IMR-90 (cell line): Measurements from ENCODE around the gene RGSL1. TPM values are rescaled to one million over a fixed set of nuclear protein-coding genes. Genes with fewer than 3 reads are reported as not detected.

Source experiments
- ATAC-seq: fragments of 200-7000 bp; cut with Tn5 transposase; 2 replicates; pipeline ENCODE4 v1.9.1; 2020; ENCODE audit warnings: low read depth, mild to moderate bottlenecking, moderate library complexity
- BruUV-seq: library from RNA; stranded (reverse); fragments of 400-500 nt; replicated peaks from 2 replicates; lab custom pipeline; 2021; lab: Mats Ljungman, UMichigan
- CTCF ChIA-PET: fragments of 300-600 bp; formaldehyde crosslinking; extraction: SDS; loops from one replicate; lab custom pipeline; 2021; ENCODE audit warnings: antibody characterized with exemption; lab: Yijun Ruan, JAX
- POLR2A ChIA-PET: fragments of 300-600 bp; sonication (Branson Sonifier 250); formaldehyde crosslinking; loops from one replicate; lab custom pipeline; 2022; ENCODE audit warnings: antibody characterized with exemption; ENCODE audit not compliant: unreplicated experiment; lab: Charles Lee
- DNase-seq: peaks from one replicate; pipeline ENCODE4 v3.0.0; 2013
- H2AFZ ChIP-seq: replicated peaks from 2 replicates; pipeline ENCODE3; 2013; ENCODE audit warnings: low read length, mild to moderate bottlenecking; ENCODE audit not compliant: poor library complexity
- H2AK5ac ChIP-seq: 2 replicates; pipeline ENCODE4 v1.6.1; 2013; ENCODE audit warnings: low read depth, low read length, inconsistent platforms
- H2AK9ac ChIP-seq: replicated peaks from 2 replicates; pipeline ENCODE3; 2013; ENCODE audit warnings: mild to moderate bottlenecking, low read depth, low read length, moderate library complexity; ENCODE audit not compliant: poor library complexity
- H2BK120ac ChIP-seq: 2 replicates; pipeline ENCODE4 v1.6.1; 2013; ENCODE audit warnings: low read depth, low read length, inconsistent platforms
- H2BK15ac ChIP-seq: 3 replicates; pipeline ENCODE4 v1.6.1; 2013; ENCODE audit warnings: low read depth, low read length, inconsistent platforms
- H2BK20ac ChIP-seq: 2 replicates; pipeline ENCODE4 v1.6.1; 2013; ENCODE audit warnings: low read depth, mild to moderate bottlenecking, inconsistent platforms, low read length, moderate library complexity
- H2BK5ac ChIP-seq: 2 replicates; pipeline ENCODE4 v1.6.1; 2013; ENCODE audit warnings: mild to moderate bottlenecking, low read depth, low read length, inconsistent platforms; ENCODE audit not compliant: poor library complexity, severe bottlenecking
- H3K14ac ChIP-seq: replicated peaks from 2 replicates; pipeline ENCODE4 v1.6.1; 2013; ENCODE audit warnings: low read depth, low read length, inconsistent platforms
- H3K18ac ChIP-seq: 2 replicates; pipeline ENCODE4 v1.6.1; 2013; ENCODE audit warnings: low read depth, low read length, control low read depth
- H3K23ac ChIP-seq: 2 replicates; pipeline ENCODE4 v1.6.1; 2013; ENCODE audit warnings: low read depth, low read length, inconsistent platforms
- H3K27ac ChIP-seq: 2 replicates; pipeline ENCODE4 v1.5.1; 2013; ENCODE audit warnings: mild to moderate bottlenecking, control low read depth, low read length; ENCODE audit not compliant: insufficient read depth
- H3K27me3 ChIP-seq: 2 replicates; pipeline ENCODE4 v1.6.1; 2013; ENCODE audit warnings: low read length; ENCODE audit not compliant: control insufficient read depth, insufficient read depth
- H3K36me3 ChIP-seq: 2 replicates; pipeline ENCODE4 v1.6.1; 2013; ENCODE audit warnings: low read length, mixed read lengths; ENCODE audit not compliant: control insufficient read depth, insufficient read depth
- H3K4ac ChIP-seq: 2 replicates; pipeline ENCODE4 v1.6.1; 2013; ENCODE audit warnings: low read depth, low read length, inconsistent platforms
- H3K4me1 ChIP-seq: 2 replicates; pipeline ENCODE4 v1.6.1; 2013; ENCODE audit warnings: low read length, mixed read lengths; ENCODE audit not compliant: control insufficient read depth, insufficient read depth
- H3K4me2 ChIP-seq: 2 replicates; pipeline ENCODE4 v1.6.1; 2013; ENCODE audit warnings: low read depth, mild to moderate bottlenecking, control low read depth, low read length, moderate library complexity
- H3K4me3 ChIP-seq: 2 replicates; pipeline ENCODE4 v1.5.1; 2013; ENCODE audit warnings: low read depth, mild to moderate bottlenecking, control low read depth, low read length, moderate library complexity; ENCODE audit not compliant: insufficient read depth
- H3K56ac ChIP-seq: 2 replicates; pipeline ENCODE4 v1.6.1; 2013; ENCODE audit warnings: low read length, inconsistent platforms; ENCODE audit not compliant: insufficient read depth; ENCODE audit errors: extremely low read depth
- H3K79me1 ChIP-seq, 2 experiments: 2 replicates each; pipeline ENCODE4 v1.6.1; 2013; ENCODE audit warnings: low read length in 2 of 2, inconsistent platforms in 1 of 2, low read depth in 1 of 2
- H3K9ac ChIP-seq: 2 replicates; pipeline ENCODE4 v1.6.1; 2013; ENCODE audit warnings: low read depth, low read length, control low read depth
- H3K9me1 ChIP-seq: 2 replicates; pipeline ENCODE4 v1.6.1; 2013; ENCODE audit warnings: low read length, inconsistent platforms; ENCODE audit not compliant: insufficient read depth
- H3K9me3 ChIP-seq: 2 replicates; pipeline ENCODE4 v1.6.1; 2013; ENCODE audit warnings: low read length; ENCODE audit not compliant: control insufficient read depth, insufficient read depth
- H4K20me1 ChIP-seq: 2 replicates; pipeline ENCODE4 v1.6.1; 2013; ENCODE audit warnings: low read length, inconsistent platforms; ENCODE audit not compliant: insufficient read depth
- H4K5ac ChIP-seq: 2 replicates; pipeline ENCODE4 v1.6.1; 2013; ENCODE audit warnings: mild to moderate bottlenecking, low read depth, low read length, control low read depth
- H4K8ac ChIP-seq, 2 experiments: 2 replicates each; pipeline ENCODE4 v1.6.1; 2013; ENCODE audit warnings: low read depth in 2 of 2, low read length in 2 of 2, control low read depth in 1 of 2, inconsistent platforms in 1 of 2
- H4K91ac ChIP-seq: 2 replicates; pipeline ENCODE4 v1.6.1; 2013; ENCODE audit warnings: low read depth, low read length, inconsistent platforms; ENCODE audit not compliant: insufficient read depth
- FOS ChIP-seq: fragments of 150-350 bp; IDR thresholded peaks from 2 replicates; pipeline ENCODE4 v1.6.1; 2016; ENCODE audit warnings: low read depth, low read length
- RCOR1 ChIP-seq: IDR thresholded peaks from 2 replicates; pipeline ENCODE4 v1.6.1; 2012; ENCODE audit warnings: mild to moderate bottlenecking, low read length, improper control_type of control experiment; ENCODE audit not compliant: insufficient replicate concordance
- WGBS, 2 experiments: methylation state at CpG; one replicate each; pipeline versions ENCODE4 v1.1.5 to v1.1.7; 2013; ENCODE audit warnings: missing lambda C conversion rate in 2 of 2; ENCODE audit not compliant: insufficient read length in 1 of 2; ENCODE audit errors: extremely low coverage in 2 of 2; 5-methylcytosine and 5-hydroxymethylcytosine counted together
- dilution Hi-C: fragments of 300-500 bp; cut with HindIII; formaldehyde crosslinking; loops from one replicate; pipeline ENCODE4 v1.14.3; 2018; ENCODE audit warnings: low sequenced_read_pairs; ENCODE audit not compliant: unreplicated experiment
- in situ Hi-C: fragments of 300-500 bp; cut with MboI; formaldehyde crosslinking; loops from 3 replicates; pipeline ENCODE4 v1.14.3; 2019; ENCODE audit warnings: low sequenced_read_pairs, inconsistent platforms, mixed read lengths
- intact Hi-C: fragments of 100-400 bp; cut with micrococcal nuclease; formaldehyde crosslinking; loops from 2 replicates; pipeline ENCODE4 v1.10.0; 2022
- polyA plus RNA-seq, 3 experiments: library from polyadenylated mRNA; depleted of rRNA; stranded (reverse); fragments of >200 nt; gene quantifications; 2 replicates each; pipeline ENCODE4 v1.2.3, GENCODE V29; 2012; ENCODE audit warnings: low replicate concordance in 1 of 3
- total RNA-seq: library from RNA; depleted of rRNA; stranded (reverse); fragments of >200 nt; gene quantifications from 2 replicates; pipeline ENCODE4 v1.2.3, GENCODE V29; 2012
- TF ChIP-seq, protein P1 (sequence below): conservative IDR thresholded peaks from 2 replicates; pipeline ENCODE4 v1.5.1; 2012; ENCODE audit warnings: mild to moderate bottlenecking, low read depth, low read length, improper control_type of control experiment
- TF ChIP-seq, protein P2 (sequence below): fragments of 150-350 bp; IDR thresholded peaks from 2 replicates; pipeline ENCODE4 v1.6.1; 2016; ENCODE audit warnings: low read depth, mild to moderate bottlenecking, low read length, moderate library complexity, borderline replicate concordance
- TF ChIP-seq, protein P3 (sequence below): fragments of 150-350 bp; IDR thresholded peaks from 2 replicates; pipeline ENCODE4 v1.6.1; 2017; ENCODE audit warnings: mild to moderate bottlenecking, antibody characterized with exemption, low read length, low read depth

The RGSL1 gene
- total and polyA plus RNA-seq, 2 of the 4 experiments (the other 2 are of a cell fraction): not detected

DNA sequence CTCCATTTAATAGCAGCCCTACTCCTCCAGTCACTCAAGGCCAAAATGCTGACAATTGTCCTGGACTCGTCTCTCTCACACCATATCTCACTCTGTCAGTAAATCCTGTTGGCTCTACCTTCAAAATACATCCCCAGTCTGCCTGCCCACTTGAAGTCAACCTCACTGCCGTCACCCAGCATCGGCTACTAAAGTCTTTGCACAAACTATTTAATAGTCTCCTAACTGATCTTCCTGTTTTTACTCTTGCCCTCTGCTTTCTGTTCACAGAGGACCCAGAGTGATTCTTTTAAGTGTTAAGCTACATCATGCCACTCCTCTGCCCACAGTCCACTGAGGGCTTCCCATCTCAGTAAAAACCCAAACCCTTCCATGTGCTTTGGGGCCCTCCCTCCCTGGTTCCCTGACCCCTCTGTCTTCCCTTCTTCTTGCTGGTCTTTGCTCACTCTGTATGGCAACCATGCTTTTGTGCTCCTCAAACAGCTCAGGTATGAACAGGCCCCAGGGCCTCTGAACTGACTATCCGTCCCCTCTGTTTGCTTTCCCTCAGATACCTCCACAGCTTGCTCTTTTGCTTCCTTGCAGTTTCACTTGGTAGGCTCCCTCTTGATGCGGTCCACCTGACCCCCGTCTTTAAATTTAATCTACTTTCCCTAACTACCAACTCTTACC lies 120.1 kb downstream of the RGSL1 start:
- no peaks in the 10 kb centered on the region for H3K4me1 ChIP-seq
- H3K14ac ChIP-seq: no peak overlapping the region
- no TSS peak for BruUV-seq
- ATAC-seq (no peak), DNase-seq (no peak)
- H3K4ac ChIP-seq: no peak overlapping the region
- WGBS, 2 experiments: 61 to 100% methylated on average over 1 to 3 of the region's 6 CpGs
- no peak overlapping the region for H3K27ac ChIP-seq
- H3K9me3 ChIP-seq: no peaks in the 10 kb centered on the region
- H2AK9ac ChIP-seq: no peak overlapping the region
- no peak overlapping the region for H3K9ac ChIP-seq
- intact Hi-C loops: no loop called here
- H4K91ac ChIP-seq: no peak overlapping the region
- H4K5ac ChIP-seq: no peak overlapping the region
- no peak overlapping the region for H2BK15ac ChIP-seq
- no peaks in the 10 kb centered on the region for H3K9me1 ChIP-seq
- H4K20me1 ChIP-seq: no peaks in the 10 kb centered on the region
- dilution Hi-C loops: no loop called here
- no peak overlapping the region for H2BK20ac ChIP-seq
- in situ Hi-C loops: no loop called here
- H2AK5ac ChIP-seq: no peak overlapping the region
- H2BK120ac ChIP-seq: no peak overlapping the region
- H3K4me3 ChIP-seq: no peak overlapping the region
- H3K56ac ChIP-seq: no peak overlapping the region
- no peak for TF ChIP-seq RCOR1
- TF ChIP-seq, protein P1, sequence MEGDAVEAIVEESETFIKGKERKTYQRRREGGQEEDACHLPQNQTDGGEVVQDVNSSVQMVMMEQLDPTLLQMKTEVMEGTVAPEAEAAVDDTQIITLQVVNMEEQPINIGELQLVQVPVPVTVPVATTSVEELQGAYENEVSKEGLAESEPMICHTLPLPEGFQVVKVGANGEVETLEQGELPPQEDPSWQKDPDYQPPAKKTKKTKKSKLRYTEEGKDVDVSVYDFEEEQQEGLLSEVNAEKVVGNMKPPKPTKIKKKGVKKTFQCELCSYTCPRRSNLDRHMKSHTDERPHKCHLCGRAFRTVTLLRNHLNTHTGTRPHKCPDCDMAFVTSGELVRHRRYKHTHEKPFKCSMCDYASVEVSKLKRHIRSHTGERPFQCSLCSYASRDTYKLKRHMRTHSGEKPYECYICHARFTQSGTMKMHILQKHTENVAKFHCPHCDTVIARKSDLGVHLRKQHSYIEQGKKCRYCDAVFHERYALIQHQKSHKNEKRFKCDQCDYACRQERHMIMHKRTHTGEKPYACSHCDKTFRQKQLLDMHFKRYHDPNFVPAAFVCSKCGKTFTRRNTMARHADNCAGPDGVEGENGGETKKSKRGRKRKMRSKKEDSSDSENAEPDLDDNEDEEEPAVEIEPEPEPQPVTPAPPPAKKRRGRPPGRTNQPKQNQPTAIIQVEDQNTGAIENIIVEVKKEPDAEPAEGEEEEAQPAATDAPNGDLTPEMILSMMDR: no peak
- TF ChIP-seq FOS: no peak
- TF ChIP-seq, protein P2, sequence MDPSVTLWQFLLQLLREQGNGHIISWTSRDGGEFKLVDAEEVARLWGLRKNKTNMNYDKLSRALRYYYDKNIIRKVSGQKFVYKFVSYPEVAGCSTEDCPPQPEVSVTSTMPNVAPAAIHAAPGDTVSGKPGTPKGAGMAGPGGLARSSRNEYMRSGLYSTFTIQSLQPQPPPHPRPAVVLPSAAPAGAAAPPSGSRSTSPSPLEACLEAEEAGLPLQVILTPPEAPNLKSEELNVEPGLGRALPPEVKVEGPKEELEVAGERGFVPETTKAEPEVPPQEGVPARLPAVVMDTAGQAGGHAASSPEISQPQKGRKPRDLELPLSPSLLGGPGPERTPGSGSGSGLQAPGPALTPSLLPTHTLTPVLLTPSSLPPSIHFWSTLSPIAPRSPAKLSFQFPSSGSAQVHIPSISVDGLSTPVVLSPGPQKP: no peak
- TF ChIP-seq, protein P3, sequence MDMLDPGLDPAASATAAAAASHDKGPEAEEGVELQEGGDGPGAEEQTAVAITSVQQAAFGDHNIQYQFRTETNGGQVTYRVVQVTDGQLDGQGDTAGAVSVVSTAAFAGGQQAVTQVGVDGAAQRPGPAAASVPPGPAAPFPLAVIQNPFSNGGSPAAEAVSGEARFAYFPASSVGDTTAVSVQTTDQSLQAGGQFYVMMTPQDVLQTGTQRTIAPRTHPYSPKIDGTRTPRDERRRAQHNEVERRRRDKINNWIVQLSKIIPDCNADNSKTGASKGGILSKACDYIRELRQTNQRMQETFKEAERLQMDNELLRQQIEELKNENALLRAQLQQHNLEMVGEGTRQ: no peak
- H3K36me3 ChIP-seq: peaks cover 3% of the 10 kb centered on the region; the same call in 1 of the 2 replicates
- no peak overlapping the region for H2BK5ac ChIP-seq
- ChIA-PET POLR2A (no interaction called here), CTCF (no interaction called here)
- no peak overlapping the region for H4K8ac ChIP-seq
- no peak overlapping the region for H3K4me2 ChIP-seq
- H3K79me1 ChIP-seq: no peaks in the 10 kb centered on the region
- H2AFZ ChIP-seq: no peak overlapping the region
- no peaks in the 10 kb centered on the region for H3K27me3 ChIP-seq
- H3K18ac ChIP-seq: no peak overlapping the region
- H3K23ac ChIP-seq: no peak overlapping the region
